SU-DHL-6 (cell line): Measurements from ENCODE around the gene FHIP1A.

Source experiments
- H2AFZ ChIP-seq: fragments of 200-600 bp; sonication (generic); 2 replicates; pipeline ENCODE4 v1.6.1; 2014; ENCODE audit warnings: low read depth, mild to moderate bottlenecking, moderate library complexity, mixed read lengths, antibody characterized with exemption, low read length; ENCODE audit not compliant: severe bottlenecking
- H3F3A ChIP-seq: fragments of 200-600 bp; shearing (Covaris generic); 2 replicates; pipeline ENCODE4 v1.6.0; 2016; ENCODE audit warnings: antibody characterized with exemption, mild to moderate bottlenecking; ENCODE audit not compliant: insufficient read depth
- H3K27ac ChIP-seq: fragments of 200-600 bp; sonication (generic); 2 replicates; pipeline ENCODE4 v1.5.1; 2016; ENCODE audit warnings: low read depth, mild to moderate bottlenecking, low read length, moderate library complexity, mixed read lengths
- H3K27me3 ChIP-seq: fragments of 200-600 bp; sonication (generic), shearing (Covaris generic); 2 replicates; pipeline ENCODE4 v1.6.0; 2014; ENCODE audit warnings: mild to moderate bottlenecking, low read length
- H3K36me3 ChIP-seq: fragments of 200-600 bp; sonication (generic); 2 replicates; pipeline ENCODE4 v1.6.1; 2014; ENCODE audit warnings: mild to moderate bottlenecking, low read length, mixed read lengths
- H3K4me2 ChIP-seq: fragments of 300-600, 200-600 bp; shearing (Covaris generic), sonication (generic); 2 replicates; pipeline ENCODE4 v1.6.0; 2014; ENCODE audit warnings: low read length, low read depth, mild to moderate bottlenecking; ENCODE audit not compliant: poor library complexity, severe bottlenecking
- H3K4me3 ChIP-seq: fragments of 200-600 bp; sonication (generic); 2 replicates; pipeline ENCODE4 v1.5.1; 2014; ENCODE audit warnings: antibody characterized with exemption, low read length, mild to moderate bottlenecking, mixed read lengths; ENCODE audit not compliant: insufficient read depth, poor library complexity, severe bottlenecking
- H3K79me2 ChIP-seq: fragments of 200-600 bp; sonication (generic); 2 replicates; pipeline ENCODE4 v1.6.1; 2014; ENCODE audit warnings: mild to moderate bottlenecking, low read length, moderate library complexity; ENCODE audit not compliant: insufficient read depth
- H3K9ac ChIP-seq: fragments of 200-600 bp; sonication (generic); 2 replicates; pipeline ENCODE4 v1.7.0; 2014; ENCODE audit warnings: mild to moderate bottlenecking, low read length
- H3K9me2 ChIP-seq: fragments of 200-600 bp; sonication (generic); replicated peaks from 2 replicates; pipeline ENCODE4 v1.6.1; 2014; ENCODE audit warnings: low read length; ENCODE audit not compliant: insufficient read depth
- H3K9me3 ChIP-seq: fragments of 200-600 bp; sonication (generic); 2 replicates; pipeline ENCODE4 v1.6.1; 2014; ENCODE audit warnings: low read length, mixed read lengths; ENCODE audit not compliant: insufficient read depth
- H4K20me1 ChIP-seq: fragments of 200-600 bp; sonication (generic); 2 replicates; pipeline ENCODE4 v1.6.1; 2014; ENCODE audit warnings: low read depth, mild to moderate bottlenecking, antibody characterized with exemption, low read length, moderate library complexity, mixed read lengths
- CTCF ChIP-seq: fragments of 200-600 bp; sonication (generic); IDR thresholded peaks from one replicate; pipeline ENCODE4 v1.5.1; 2017; ENCODE audit warnings: antibody characterized with exemption, mild to moderate bottlenecking, low read length, moderate library complexity; ENCODE audit not compliant: insufficient read depth, poor library complexity, severe bottlenecking
- EZH2phosphoT487 ChIP-seq: fragments of 200-600 bp; sonication (generic), shearing (Covaris generic); conservative IDR thresholded peaks from 2 replicates; pipeline ENCODE4 v1.6.1; 2018; ENCODE audit warnings: mild to moderate bottlenecking, antibody characterized with exemption, low read length, moderate library complexity, mixed read lengths

Gene FHIP1A

GRCh38 chr4:151408630-151409469 is at the start of gene FHIP1A:
Gene FHIP1A (plus strand): TSS chr4:151409176. CDS start chr4:151566260, 157,084 bp downstream.
- no peaks in the 10 kb centered on the region for H3K9me2 ChIP-seq
- H3K79me2 ChIP-seq: no peaks in the 10 kb centered on the region
- H3K27me3 ChIP-seq: no peaks in the 10 kb centered on the region
- no peaks in the 10 kb centered on the region for H4K20me1 ChIP-seq
- peak within 1 kb of the TSS; percentile 28 for H2AFZ ChIP-seq
- H3K27ac ChIP-seq: no peak within 1 kb of the TSS
- no peaks in the 10 kb centered on the region for H3K9me3 ChIP-seq
- TF ChIP-seq EZH2phosphoT487: no peak
- no peak for TF ChIP-seq CTCF
- H3K4me3 ChIP-seq: peak within 1 kb of the TSS; percentile 36
- H3K36me3 ChIP-seq: no peaks in the 10 kb centered on the region
- H3K4me2 ChIP-seq: peak within 1 kb of the TSS; percentile 38
- H3K9ac ChIP-seq: no peak within 1 kb of the TSS
- H3F3A ChIP-seq: no peaks in the 10 kb centered on the region

- Histone ChIP-seq H4K20me1 (no peaks in the 10 kb centered on the region), H2AFZ (no peak overlapping the region), H3K27me3 (no peaks in the 10 kb centered on the region), H3K27ac (no peak overlapping the region), H3K4me2 (no peak overlapping the region), H3K4me3 (no peak overlapping the region), H3K9me2 (no peaks in the 10 kb centered on the region), H3F3A (no peaks in the 10 kb centered on the region), H3K36me3 (no peaks in the 10 kb centered on the region), H3K9ac (no peak overlapping the region), H3K79me2 (no peaks in the 10 kb centered on the region), H3K9me3 (no peaks in the 10 kb centered on the region)
- no peak for TF ChIP-seq EZH2phosphoT487
- no peak for TF ChIP-seq CTCF
These were observed 49.4 kb upstream of the FHIP1A start for GRCh38 chr4:151359576-151359975.

- Histone ChIP-seq H3K27me3 (no peaks in the 10 kb centered on the region), H3K4me3 (no peak overlapping the region), H3K9ac (no peak overlapping the region), H2AFZ (no peak overlapping the region), H3K4me2 (no peak overlapping the region), H3K36me3 (no peaks in the 10 kb centered on the region), H3K9me3 (no peaks in the 10 kb centered on the region), H3K79me2 (no peaks in the 10 kb centered on the region), H4K20me1 (no peaks in the 10 kb centered on the region), H3K9me2 (no peaks in the 10 kb centered on the region), H3K27ac (no peak overlapping the region), H3F3A (no peaks in the 10 kb centered on the region)
- TF ChIP-seq CTCF (no peak), EZH2phosphoT487 (no peak)
These were observed 47.9 kb upstream of the FHIP1A start for GRCh38 chr4:151361126-151361525.
